NB4 (cell line): ENCODE measurements around the gene IPPK.

Source experiments
- MYC ChIP-seq: IDR thresholded peaks from 2 replicates; pipeline ENCODE4 v1.6.1; 2011; ENCODE audit warnings: low read depth, low read length
- POLR2A ChIP-seq: IDR thresholded peaks from 2 replicates; pipeline ENCODE4 v1.6.1; 2011; ENCODE audit warnings: mild to moderate bottlenecking; ENCODE audit not compliant: insufficient read length; ENCODE audit errors: extremely low read depth
- TF ChIP-seq, protein P1 (sequence below): IDR thresholded peaks from one replicate; pipeline ENCODE4 v1.5.1; 2012; ENCODE audit warnings: low read depth, low read length
- TF ChIP-seq, protein P2 (sequence below): IDR thresholded peaks from 2 replicates; pipeline ENCODE4 v1.6.1; 2011; ENCODE audit warnings: low read depth, low read length

DNA sequence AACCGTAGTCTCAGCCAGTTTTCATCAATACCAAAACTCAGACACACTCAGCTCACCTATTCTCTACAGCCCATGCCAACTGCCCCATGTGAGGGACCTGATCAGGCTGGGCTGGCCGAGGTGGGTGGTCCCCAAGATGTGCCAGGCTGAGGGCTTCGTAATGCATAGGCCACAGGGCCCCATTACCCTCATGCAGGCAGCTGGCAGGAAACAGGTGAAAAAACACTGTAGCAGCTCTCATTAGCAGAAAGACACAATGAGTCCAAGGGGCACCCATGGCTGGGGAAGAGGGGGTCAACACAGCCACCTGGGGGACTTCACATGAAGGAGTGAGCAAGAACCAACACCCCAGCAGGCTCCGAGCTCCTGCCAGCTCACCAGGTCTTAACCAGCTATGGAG, 8.2 kb downstream of the IPPK start:
- TF ChIP-seq, protein P1, sequence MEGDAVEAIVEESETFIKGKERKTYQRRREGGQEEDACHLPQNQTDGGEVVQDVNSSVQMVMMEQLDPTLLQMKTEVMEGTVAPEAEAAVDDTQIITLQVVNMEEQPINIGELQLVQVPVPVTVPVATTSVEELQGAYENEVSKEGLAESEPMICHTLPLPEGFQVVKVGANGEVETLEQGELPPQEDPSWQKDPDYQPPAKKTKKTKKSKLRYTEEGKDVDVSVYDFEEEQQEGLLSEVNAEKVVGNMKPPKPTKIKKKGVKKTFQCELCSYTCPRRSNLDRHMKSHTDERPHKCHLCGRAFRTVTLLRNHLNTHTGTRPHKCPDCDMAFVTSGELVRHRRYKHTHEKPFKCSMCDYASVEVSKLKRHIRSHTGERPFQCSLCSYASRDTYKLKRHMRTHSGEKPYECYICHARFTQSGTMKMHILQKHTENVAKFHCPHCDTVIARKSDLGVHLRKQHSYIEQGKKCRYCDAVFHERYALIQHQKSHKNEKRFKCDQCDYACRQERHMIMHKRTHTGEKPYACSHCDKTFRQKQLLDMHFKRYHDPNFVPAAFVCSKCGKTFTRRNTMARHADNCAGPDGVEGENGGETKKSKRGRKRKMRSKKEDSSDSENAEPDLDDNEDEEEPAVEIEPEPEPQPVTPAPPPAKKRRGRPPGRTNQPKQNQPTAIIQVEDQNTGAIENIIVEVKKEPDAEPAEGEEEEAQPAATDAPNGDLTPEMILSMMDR, result no peak
- no peak for TF ChIP-seq POLR2A
- TF ChIP-seq, protein P2, sequence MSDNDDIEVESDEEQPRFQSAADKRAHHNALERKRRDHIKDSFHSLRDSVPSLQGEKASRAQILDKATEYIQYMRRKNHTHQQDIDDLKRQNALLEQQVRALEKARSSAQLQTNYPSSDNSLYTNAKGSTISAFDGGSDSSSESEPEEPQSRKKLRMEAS, result no peak
- TF ChIP-seq MYC, result no peak
